K562 (cell line): ENCODE data around the gene PALLD.

Source experiments
- BACH1 ChIP-seq: fragments of 200-800 bp; sonication (Bioruptor generic); IDR thresholded peaks from 2 replicates; pipeline ENCODE4 v1.6.1; 2016; ENCODE audit warnings: missing genetic modification characterization, missing compliant biosample characterization
- CREM ChIP-seq: IDR thresholded peaks from 2 replicates; pipeline ENCODE4 v1.6.1; 2014; ENCODE audit warnings: antibody characterized with exemption, low read depth
- GABPA ChIP-seq: fragments of 200-800 bp; sonication (Bioruptor generic); conservative IDR thresholded peaks from 2 replicates; pipeline ENCODE4 v1.6.1; 2016; ENCODE audit warnings: low read depth, missing genetic modification characterization, missing compliant biosample characterization
- PHF8 ChIP-seq: fragments of 200-600 bp; sonication (generic); IDR thresholded peaks from 2 replicates; pipeline ENCODE4 v1.6.1; 2012; ENCODE audit warnings: mixed run types, mild to moderate bottlenecking, inconsistent platforms, low read length, moderate library complexity, borderline replicate concordance
- POLR2AphosphoS5 ChIP-seq: IDR thresholded peaks from 2 replicates; pipeline ENCODE4 v1.6.1; 2011; ENCODE audit warnings: mild to moderate bottlenecking, low read depth, low read length, moderate library complexity; ENCODE audit not compliant: control insufficient read depth, insufficient read depth
- SMAD4 ChIP-seq: fragments of 250-450 bp; sonication (Bioruptor Pico); conservative IDR thresholded peaks from 2 replicates; pipeline ENCODE4 v1.8.0; 2021; ENCODE audit warnings: inconsistent platforms, mild to moderate bottlenecking, moderate library complexity
- TF ChIP-seq, protein P1 (sequence below): sonication (generic); formaldehyde crosslinking; IDR thresholded peaks from 2 replicates; pipeline ENCODE4 v1.9.0; 2022; ENCODE audit warnings: mild to moderate bottlenecking, missing genetic modification reagents
- TF ChIP-seq, protein P2 (sequence below), 3 experiments: IDR thresholded peaks in 2 of 3; conservative IDR thresholded peaks in 1 of 3; 2 replicates each; pipeline ENCODE4 v1.5.1; 2011 to 2012; ENCODE audit warnings: low read length in 3 of 3, mild to moderate bottlenecking in 3 of 3, control low read depth in 2 of 3, improper control_type of control experiment in 1 of 3, inconsistent platforms in 1 of 3, low read depth in 1 of 3, mixed read lengths in 1 of 3, moderate library complexity in 1 of 3; ENCODE audit not compliant: insufficient read depth in 2 of 3
- TF ChIP-seq, protein P3 (sequence below): fragments of 450-650 bp; IDR thresholded peaks from one replicate; pipeline ENCODE4 v1.6.1; 2018; ENCODE audit warnings: mild to moderate bottlenecking, moderate library complexity; ENCODE audit not compliant: partially characterized antibody
- TF ChIP-seq, protein P4 (sequence below): fragments of 250-450 bp; sonication (Bioruptor Pico); IDR thresholded peaks from 2 replicates; pipeline ENCODE4 v1.5.0; 2021

DNA sequence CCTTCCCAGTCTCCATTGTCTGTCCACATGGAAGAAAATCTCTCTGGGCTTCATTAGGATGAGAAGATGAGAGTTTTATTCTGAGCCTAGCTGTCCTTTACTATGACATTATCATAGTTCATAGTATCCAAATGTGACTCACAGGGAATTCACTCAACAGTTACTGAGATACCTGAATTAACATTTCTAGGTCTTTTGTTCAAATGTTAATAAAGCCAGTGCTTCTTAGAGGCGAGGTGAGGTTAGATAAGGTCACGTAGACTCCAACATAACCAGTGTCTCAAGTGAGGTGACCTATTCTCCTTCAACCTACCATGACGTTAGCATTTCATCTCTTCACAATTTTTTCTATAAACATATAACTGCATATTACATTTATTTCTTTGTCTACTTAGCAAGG lies 67.2 kb downstream of the PALLD start:
- TF ChIP-seq BACH1 (tag) (no peak), GABPA (tag) (no peak), PHF8 (no peak), CREM (no peak), SMAD4 (CRISPR knock-in tag) (no peak), POLR2AphosphoS5 (no peak)
- TF ChIP-seq, protein P1, sequence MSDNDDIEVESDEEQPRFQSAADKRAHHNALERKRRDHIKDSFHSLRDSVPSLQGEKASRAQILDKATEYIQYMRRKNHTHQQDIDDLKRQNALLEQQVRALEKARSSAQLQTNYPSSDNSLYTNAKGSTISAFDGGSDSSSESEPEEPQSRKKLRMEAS (CRISPR knock-in tag): no peak
- TF ChIP-seq, protein P2, sequence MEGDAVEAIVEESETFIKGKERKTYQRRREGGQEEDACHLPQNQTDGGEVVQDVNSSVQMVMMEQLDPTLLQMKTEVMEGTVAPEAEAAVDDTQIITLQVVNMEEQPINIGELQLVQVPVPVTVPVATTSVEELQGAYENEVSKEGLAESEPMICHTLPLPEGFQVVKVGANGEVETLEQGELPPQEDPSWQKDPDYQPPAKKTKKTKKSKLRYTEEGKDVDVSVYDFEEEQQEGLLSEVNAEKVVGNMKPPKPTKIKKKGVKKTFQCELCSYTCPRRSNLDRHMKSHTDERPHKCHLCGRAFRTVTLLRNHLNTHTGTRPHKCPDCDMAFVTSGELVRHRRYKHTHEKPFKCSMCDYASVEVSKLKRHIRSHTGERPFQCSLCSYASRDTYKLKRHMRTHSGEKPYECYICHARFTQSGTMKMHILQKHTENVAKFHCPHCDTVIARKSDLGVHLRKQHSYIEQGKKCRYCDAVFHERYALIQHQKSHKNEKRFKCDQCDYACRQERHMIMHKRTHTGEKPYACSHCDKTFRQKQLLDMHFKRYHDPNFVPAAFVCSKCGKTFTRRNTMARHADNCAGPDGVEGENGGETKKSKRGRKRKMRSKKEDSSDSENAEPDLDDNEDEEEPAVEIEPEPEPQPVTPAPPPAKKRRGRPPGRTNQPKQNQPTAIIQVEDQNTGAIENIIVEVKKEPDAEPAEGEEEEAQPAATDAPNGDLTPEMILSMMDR (IDR thresholded peaks at IDR 0.05 in 2 of 3, conservative IDR thresholded peaks at IDR 0.05 in 1 of 3; ENCODE audit: insufficient read depth in 2 of 3, low read depth in 1 of 3, low read length in 3 of 3): no peak
- TF ChIP-seq, protein P3, sequence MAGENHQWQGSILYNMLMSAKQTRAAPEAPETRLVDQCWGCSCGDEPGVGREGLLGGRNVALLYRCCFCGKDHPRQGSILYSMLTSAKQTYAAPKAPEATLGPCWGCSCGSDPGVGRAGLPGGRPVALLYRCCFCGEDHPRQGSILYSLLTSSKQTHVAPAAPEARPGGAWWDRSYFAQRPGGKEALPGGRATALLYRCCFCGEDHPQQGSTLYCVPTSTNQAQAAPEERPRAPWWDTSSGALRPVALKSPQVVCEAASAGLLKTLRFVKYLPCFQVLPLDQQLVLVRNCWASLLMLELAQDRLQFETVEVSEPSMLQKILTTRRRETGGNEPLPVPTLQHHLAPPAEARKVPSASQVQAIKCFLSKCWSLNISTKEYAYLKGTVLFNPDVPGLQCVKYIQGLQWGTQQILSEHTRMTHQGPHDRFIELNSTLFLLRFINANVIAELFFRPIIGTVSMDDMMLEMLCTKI: no peak
- TF ChIP-seq, protein P4, sequence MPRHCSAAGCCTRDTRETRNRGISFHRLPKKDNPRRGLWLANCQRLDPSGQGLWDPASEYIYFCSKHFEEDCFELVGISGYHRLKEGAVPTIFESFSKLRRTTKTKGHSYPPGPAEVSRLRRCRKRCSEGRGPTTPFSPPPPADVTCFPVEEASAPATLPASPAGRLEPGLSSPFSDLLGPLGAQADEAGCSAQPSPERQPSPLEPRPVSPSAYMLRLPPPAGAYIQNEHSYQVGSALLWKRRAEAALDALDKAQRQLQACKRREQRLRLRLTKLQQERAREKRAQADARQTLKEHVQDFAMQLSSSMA (CRISPR knock-in tag): no peak
